Left colon (tissue), 2 donors: ENCODE measurements around the gene XPC. TPM values are rescaled to one million over a fixed set of nuclear protein-coding genes. Genes with fewer than 3 reads are reported as not detected.

ENCODE experiments used
- ATAC-seq: fragments of 200-7000 bp; cut with Tn5 transposase; one replicate; pipeline ENCODE4 v1.9.1; 2020; ENCODE audit warnings: mild to moderate bottlenecking, moderate library complexity
- DNase-seq, 2 donors: peaks; one replicate each; pipeline ENCODE4 v3.0.0-alpha.2; 2020
- intact Hi-C, 2 donors: fragments of 100-400 bp; cut with DNase I in 1 of 2; cut with micrococcal nuclease in 1 of 2; formaldehyde crosslinking; loops; one replicate each; pipeline versions ENCODE4 v1.11.2 to v1.14.0; 2022; cut with DNase I, micrococcal nuclease
- total RNA-seq, 2 donors: library from RNA; stranded (reverse); fragmentation: NEBNext Ultra II Directional; extraction: Animal tissue kit (Norgen Biotek cat#: 25700); gene quantifications; one replicate each; pipeline ENCODE4 v1.2.1, GENCODE V29; 2021
- donor health status: DM: no; HTN: no; CAD: no.
- donor health status: DM: yes; HTN: yes; CAD: no.

Gene XPC
- total RNA-seq, 2 donors from 2014 or later: 19.7 to 22.4 TPM

GRCh38 chr3:14179795-14180194, 1.4 kb upstream of the XPC start:
- ATAC-seq: no peak
- intact Hi-C loops: loop anchor here in 1 of 2 donors (5.0 to 10.0 kb wide), 2 partner anchors 52 to 285 kb away; partner anchors contain the start of gene TMEM43
- no peak for DNase-seq

- DNase-seq (no peak), ATAC-seq (no peak)
- intact Hi-C loops: loop anchor here in 1 of 2 donors (5.0 to 10.0 kb wide), 2 partner anchors 52 to 284 kb away; partner anchors contain the start of gene TMEM43
Measured at GRCh38 chr3:14179114-14179465, 689 bp upstream of the XPC start.

DNA sequence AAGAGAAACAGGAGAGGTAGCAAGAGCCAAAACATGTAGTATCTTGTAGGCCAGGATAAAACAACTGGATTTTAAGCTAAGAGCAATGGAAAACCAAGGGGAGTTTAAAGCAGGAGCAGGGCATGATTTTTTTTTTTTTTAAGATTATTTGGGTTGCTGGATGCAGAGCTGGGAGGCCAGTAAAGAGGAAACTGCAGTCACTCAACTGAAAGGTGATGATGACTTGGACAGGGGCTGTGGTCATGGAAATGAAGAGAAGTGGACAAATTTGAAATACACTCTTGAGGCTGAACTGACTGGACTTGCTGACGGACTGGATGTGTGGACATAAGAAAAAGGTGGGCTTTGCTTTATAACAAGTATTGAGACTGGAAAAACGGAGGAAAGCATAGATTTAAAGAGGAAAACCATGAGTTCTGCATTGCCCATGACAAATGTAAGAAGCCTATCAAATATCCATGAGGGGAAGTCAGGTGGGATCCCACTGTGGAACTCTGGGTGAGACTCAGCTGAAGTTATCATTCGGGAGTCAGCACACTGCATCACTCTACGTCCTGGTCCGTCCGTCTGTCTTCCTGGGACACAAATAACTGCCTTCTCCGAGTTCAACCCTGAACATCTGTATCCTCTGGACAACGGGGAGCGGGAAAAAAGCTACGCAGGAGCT, 688 bp downstream of the XPC start:
- intact Hi-C loops: loop anchor here in 1 of 2 donors (5.0 to 10.0 kb wide), 2 partner anchors 50 to 283 kb away; partner anchors contain the start of gene TMEM43
- DNase-seq (peak in 1 of 2 donors; percentile 29), ATAC-seq (no peak)

GRCh38 chr3:14175383-14176037, 2.9 kb downstream of the XPC start:
- no peak for DNase-seq
- intact Hi-C loops: loop anchor here in 1 of 2 donors (5.0 to 10.0 kb wide), 2 partner anchors 48 to 281 kb away; partner anchors contain the start of gene TMEM43
- ATAC-seq: no peak

DNA sequence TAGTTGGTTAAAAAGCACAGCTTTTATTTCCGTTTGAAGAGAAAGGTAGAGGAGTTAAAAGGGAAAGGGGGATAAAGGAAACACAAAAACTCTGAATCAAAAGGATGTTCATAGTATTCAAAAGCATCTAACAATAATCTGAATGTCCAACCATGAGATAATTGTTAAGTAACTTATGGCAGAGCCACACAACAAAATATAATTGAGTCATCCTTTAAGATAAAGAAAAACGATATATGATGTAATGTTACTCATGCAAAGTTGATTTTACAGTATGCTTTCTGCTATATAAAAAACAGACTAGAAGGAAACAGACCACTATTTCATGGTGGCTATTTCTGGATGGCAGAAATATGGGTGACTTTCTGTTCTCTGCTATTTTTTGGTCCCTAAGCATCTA, 3.9 kb downstream of the XPC start:
- intact Hi-C loops: loop anchor here in 1 of 2 donors (10.0 kb wide), 1 partner anchor 280 kb away; no protein-coding TSS in a partner anchor
- ATAC-seq: no peak

DNA sequence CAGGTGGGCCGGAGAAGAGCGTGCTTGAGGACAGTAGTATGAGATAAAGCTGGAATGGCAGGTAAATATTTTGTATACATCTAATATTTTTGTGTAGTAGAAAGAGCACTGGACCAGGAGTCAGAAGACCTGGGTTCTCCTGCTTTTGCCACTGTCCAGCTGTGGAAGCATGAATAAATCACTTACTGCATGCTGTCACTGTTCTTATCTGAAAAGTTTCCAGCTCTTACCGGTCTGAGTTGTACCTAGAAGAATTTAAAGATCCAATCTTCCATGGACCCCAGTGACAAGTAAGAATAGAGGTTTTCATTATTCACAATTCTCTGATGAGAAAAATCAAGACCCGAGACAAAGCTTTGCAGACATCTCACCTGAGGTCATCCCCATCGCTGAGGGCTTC, 5.9 kb downstream of the XPC start:
- no peak for ATAC-seq

More for the DNA sequence above, 3.9 kb downstream of the XPC start:
- DNase-seq: no peak

DNA sequence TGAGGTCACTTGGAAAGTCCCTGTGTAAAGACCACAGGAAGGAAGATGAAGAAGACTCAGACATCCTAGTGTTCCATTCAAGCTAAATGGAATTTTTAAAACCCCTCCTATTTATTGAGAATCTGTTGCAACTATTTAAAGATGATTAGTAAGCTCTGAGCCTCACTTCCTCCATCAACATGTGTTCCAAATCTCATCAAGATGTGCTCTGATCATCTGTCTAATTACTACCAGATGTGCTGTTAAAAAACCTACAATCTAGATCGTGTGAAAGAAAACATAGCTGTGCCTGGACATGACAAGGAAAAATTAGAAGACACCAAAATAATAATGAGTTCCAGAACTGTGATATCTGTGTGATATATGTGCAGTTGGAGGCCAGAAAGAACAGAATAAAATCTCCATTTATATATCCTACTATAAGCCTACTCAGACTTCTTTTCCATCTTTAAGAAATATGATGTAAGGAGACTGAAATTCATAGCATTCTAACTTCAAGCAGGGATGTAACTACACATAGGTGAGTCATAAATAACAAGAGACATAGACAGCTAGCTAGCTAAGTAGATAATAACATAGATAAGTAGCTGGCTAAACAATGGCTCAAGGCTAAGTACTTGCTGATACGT, 7.8 kb downstream of the XPC start:
- no peak for ATAC-seq
- intact Hi-C loops: loop anchor here in 1 of 2 donors (10.0 kb wide), 1 partner anchor 276 kb away; no protein-coding TSS in a partner anchor
- no peak for DNase-seq

More for the DNA sequence above, 5.9 kb downstream of the XPC start:
- intact Hi-C loops: loop anchor here in 1 of 2 donors (10.0 kb wide), 1 partner anchor 278 kb away; no protein-coding TSS in a partner anchor
- DNase-seq: no peak

GRCh38 chr3:14169871-14170270, 8.5 kb downstream of the XPC start:
- no peak for DNase-seq
- intact Hi-C loops: loop anchor here in 1 of 2 donors (10.0 kb wide), 1 partner anchor 275 kb away; no protein-coding TSS in a partner anchor
- ATAC-seq: no peak

GRCh38 chr3:14169435-14169834, 9.0 kb downstream of the XPC start:
- no peak for ATAC-seq
- intact Hi-C loops: no loop called here
- no peak for DNase-seq

- ATAC-seq (no peak), DNase-seq (no peak)
- intact Hi-C loops: no loop called here
Measured at GRCh38 chr3:14166877-14167603, 11.4 kb downstream of the XPC start.

DNA sequence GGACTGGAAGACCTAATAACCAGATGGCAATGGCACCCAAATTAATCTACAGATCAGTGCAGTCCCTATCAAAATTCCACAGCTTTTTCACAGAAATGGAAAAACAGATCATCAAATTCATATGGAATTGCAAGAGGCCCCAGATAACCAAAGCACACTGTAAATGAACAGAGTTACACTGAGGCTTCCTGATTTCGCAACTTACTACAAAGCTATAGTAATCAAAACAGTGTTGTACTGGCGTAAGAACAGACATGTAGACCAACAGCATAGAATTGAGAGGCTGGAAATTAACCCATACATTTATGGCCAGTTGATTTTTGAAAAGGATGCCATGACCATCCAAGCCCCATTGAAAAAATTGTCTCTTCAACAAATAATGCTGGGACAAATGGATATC, 16.2 kb downstream of the XPC start:
- ATAC-seq (no peak), DNase-seq (no peak)
- intact Hi-C loops: no loop called here

DNA sequence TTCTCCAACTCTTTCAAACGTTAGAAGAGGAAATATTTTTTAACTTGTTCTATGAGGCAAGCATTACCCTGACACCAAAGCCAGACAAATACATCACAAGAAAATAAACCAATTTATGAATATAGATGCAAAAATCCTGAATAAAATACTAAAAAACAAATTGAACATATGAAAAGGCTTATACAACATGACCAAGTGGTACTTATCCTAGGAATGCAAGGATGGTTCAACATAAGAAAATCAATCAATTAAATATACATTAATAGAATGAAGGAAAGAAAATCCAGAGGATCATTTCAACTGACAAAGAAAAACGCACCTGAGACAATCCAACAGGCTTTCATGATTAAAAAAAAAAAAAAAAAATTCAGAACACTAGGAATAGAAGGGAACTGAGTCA, 17.1 kb downstream of the XPC start:
- ATAC-seq (no peak), DNase-seq (no peak)
- intact Hi-C loops: no loop called here

DNA sequence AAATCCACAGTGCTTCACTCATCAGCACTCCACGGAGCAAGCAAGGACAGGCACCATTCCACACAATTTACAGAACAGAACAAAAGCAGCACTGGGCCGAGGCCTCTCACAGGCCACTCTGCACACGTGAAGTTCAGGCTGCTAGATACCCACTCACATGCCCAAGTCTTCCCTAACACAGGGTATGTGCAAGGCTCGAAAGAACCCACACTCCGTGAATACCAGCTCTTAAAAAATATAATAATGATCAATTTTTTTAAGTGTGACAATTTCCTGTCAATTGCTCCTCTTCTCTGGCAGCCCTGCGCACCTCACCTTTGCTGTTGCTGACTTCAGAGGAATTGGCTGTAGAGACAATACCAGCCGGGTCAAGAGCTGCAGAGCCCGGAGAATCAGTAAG, 19.0 kb downstream of the XPC start:
- DNase-seq: no peak
- intact Hi-C loops: no loop called here
- ATAC-seq: no peak

GRCh38 chr3:14158370-14158769, 20.0 kb downstream of the XPC start:
- no peak for DNase-seq
- ATAC-seq: no peak
- intact Hi-C loops: no loop called here

DNA sequence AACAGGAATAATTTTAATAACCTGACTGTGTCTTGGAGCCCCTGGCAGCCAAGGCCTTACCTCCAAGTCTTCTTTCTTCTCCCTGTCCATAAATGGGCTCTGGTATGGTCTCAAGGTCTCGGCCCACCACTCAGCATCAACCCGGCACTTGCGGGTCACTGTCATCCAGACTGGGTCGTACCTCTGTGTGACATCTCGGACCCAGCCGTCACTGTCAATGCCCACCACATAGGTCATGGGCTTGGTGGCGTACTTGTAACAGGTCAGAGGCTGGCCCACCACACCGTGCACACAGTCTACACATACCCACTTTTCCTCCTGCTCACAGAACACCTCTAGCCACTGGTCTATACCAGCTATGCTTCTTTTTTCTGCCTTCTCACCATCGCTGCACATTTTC, 20.4 kb downstream of the XPC start:
- DNase-seq (no peak), ATAC-seq (no peak)
- intact Hi-C loops: no loop called here

- DNase-seq (no peak), ATAC-seq (no peak)
- intact Hi-C loops: no loop called here
Measured at GRCh38 chr3:14156843-14157561, 21.4 kb downstream of the XPC start.

GRCh38 chr3:14156201-14156600, 22.2 kb downstream of the XPC start:
- no peak for ATAC-seq
- intact Hi-C loops: no loop called here
- DNase-seq: no peak

DNA sequence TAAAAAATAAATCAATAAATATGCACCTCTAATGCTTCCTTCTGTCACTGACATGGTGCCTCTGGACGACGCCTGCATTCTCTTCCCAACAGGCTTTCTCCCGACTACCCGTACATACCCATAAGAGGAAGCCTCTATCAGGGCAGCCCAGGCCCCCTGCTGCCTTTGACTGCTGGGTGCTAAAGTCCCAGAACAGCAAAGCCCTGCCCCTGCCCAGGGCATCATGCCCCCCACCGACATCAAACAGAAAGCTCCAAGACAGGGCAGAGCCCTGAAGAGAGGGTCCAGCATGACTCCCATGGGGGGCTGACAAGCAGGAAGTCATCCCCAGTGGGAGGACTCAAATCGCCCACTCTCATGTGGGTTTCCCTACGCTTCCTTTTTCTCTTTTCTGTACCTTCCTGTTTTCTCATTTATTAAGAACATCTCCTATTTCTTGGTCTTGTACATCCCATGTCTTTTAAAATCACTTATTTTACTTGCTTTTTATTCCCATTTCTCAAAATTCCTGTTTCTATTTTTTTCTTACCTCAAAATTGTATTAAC, 23.4 kb downstream of the XPC start:
- no peak for ATAC-seq
- DNase-seq: no peak
- intact Hi-C loops: no loop called here
